NCI-H128 (cell line): ENCODE measurements around the gene ANKRD24.
"Not testable (repeated sequence)": the region's sequence is repeated elsewhere in the genome, so short reads cannot be mapped to it uniquely, and the experiment has no call there.

Source experiments
- DNase-seq: peaks from one replicate; lab custom pipeline; 2025; ENCODE audit not compliant: unreplicated experiment; lab: John Stamatoyannopoulos, UW

Gene ANKRD24

DNA sequence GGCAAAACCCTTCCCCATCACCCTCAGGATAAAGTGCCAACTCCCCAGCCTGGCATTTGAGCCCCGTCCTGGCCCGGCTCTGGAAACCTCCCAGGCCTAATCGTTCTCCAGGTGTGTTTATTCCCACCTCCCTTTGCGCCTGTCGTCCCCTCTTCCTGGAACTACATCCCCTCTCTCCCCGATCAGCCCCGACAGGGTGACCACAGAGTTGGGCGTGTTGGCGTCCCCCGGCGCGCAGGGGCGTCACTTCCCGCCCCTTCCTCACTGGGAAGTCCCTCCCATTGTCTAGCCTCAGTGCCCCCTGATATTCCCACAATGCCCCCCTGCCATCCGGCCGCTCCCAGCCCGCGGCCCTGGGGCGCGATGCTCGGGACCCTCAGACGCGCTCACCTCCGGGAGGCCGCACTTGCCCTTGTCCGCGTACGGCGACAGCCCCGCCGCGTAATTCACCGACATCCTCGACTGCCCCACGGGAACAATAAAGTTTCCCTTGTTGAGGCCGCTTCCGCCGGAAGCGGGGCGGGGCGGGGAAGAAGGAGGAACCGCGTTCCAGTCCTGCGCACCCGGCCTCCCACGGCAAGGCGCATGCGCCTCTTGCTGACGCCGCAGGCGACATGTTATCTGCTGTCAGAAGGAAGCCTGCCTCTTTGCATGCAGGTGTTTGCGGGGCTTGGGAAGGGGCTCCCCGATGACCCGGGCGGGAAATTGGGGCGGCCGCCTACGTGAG is at the start of gene ANKRD24, which contains the start of gene SIRT6:
ANKRD24 (plus strand) TSS at position 606 of the 727 bp plus-strand sequence. CDS start 3,737 bp downstream, outside the sequence.
SIRT6 (minus strand) TSS at position 480 of the 727 bp plus-strand sequence; CDS start at position 456, 24 bp downstream.
- peak; percentile 92 for DNase-seq

DNA sequence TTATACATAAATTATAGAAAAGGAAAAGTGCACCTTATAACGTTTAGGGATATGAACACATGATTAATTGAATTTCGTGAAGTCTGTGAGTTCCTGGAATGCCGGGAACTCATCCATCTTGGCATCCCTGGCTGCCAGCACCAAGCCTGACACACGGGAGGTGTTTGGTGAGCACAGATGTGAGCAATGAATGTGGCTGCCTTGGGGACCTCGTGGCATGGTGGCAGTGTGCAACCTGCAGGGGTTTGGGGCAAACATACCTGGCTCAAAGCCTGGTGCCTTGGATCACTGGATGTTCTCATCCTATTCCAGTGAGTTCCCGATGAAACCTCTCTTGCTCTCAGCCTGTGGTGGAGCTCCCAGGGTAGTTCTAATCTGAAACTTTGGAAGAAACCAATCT is 48.1 kb upstream of the ANKRD24 start:
- DNase-seq, result no peak

DNA sequence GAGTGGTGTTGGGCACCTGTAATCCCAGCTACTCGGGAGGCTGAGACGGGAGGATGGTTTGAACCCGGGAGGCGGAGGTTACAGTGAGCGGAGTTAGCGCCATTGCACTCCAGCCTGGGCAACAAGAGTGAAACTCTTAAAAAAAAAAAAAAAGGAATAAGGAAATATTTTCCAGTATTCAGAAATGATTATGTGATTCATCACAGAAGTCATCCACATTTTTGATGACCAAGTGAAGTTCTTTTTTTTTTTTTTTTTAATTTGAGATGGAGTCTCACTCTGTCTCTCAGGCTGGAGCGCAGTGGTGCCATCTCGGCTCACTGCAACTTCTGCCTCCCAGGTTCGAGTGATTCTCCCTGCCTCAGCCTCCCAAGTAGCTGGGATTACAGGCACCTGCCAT is 47.1 kb upstream of the ANKRD24 start:
- not testable (repeated sequence) for DNase-seq

DNA sequence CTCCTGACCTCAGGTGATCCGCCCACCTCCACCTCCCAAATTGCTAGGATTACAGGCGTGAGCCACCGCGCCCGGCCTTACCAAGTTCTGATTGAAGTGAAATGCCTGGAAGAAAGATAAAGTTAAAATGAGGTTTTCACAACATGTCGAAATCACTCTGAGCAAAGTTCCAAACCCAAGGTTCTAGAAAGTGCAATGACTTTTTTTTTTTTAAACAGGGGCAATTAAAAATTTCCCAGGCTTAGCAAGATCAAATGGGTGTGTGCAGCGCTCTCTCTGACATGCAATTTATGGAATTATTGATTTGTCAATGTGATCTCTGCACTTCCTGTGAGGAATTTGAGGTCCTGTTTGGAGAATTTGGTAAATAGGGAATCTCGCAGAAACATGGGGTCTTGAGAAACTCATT is 45.8 kb upstream of the ANKRD24 start:
- DNase-seq, result no peak

DNA sequence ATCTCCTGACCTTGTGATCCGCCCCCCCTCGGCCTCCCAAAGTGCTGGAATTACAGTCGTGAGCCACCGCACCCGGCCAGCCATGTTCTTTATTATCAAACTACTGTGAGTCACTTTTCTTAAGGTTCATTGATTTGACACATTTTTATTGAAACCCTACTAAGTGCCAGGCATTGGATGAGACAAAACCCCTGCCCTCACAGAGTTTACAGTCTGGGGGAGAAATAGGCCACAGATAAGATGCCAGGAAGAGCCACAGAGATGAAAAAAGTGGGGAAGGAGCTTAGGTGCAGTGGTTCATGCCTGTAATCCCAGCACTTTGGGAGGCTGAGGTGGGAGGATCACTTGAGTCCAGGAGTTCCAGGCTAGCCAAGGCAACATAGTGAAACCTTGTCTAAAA is 44.0 kb upstream of the ANKRD24 start:
- no peak for DNase-seq

DNA sequence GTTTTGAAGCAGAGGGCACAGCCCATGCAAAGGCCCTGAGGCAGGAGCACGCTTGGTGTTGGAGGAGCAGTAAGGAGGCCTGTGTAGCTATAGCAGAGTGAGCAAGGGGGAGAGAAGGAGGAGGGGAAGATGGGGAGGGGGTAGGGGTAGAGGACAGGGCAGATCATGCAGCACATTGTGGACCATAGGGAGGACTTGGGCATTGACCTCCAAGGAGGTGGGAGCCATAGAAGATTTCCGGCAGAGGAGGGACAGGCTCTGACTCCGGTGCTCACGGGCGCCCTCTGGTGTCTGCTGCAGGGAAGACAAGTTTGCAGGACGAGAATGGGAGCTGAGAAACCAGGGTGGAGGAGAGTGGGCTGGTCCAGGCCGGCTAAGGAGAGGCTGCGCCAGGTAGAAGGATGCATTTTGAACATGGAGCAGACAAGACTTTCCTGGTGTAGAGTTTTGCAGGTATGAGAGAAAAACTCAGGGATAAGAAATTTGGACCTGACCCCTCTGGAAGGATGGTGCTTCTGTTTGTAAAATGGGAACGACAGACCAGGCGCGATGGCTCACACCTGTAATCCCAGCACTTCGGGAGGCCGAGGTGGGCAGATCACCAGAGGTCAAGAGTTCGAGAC is 42.8 kb upstream of the ANKRD24 start:
- peak; percentile 11 for DNase-seq

DNA sequence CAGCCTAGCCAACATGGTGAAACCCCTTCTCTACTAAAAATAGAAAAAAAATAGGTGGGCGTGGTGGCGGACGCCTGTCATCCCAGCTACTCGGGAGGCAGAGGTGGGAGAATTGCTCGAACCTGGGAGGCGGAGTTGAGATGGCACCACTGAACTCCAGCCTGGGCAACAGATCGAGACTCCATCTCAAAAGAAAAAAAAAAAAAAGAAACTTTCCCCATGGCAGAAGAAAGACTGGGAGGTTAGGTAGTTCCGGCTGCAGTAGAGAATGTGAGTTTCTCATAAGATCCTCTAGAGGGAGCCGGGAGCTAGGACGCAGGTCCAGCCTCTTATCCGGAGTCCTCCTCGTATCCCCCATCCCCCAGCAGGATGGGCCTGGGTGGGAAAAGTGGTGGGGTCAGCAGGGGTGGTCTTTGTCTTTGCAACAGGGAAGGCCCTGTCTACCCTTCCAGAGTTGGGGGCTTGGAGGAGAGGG is 42.2 kb upstream of the ANKRD24 start:
- DNase-seq, result peak; percentile 4

DNA sequence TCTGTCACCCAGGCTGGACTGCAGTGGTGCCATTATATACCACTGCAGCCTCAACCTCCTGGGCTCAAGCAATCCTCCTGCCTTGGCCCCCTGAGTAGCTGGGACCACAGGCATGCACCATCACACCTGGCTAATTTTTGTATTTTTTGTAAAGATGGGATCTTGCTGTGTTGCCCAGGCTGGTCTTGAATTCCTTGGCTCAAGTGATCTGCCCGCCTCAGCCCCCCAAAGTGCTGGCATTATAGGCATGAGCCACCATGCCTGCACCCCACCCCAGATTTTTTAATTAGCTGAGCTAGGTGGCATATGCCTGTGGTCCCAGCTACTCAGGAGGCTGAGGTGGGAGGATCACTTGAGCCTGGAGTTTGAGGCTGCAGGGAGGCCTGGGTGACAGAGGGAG is 39.6 kb upstream of the ANKRD24 start:
- not testable (repeated sequence) for DNase-seq

DNA sequence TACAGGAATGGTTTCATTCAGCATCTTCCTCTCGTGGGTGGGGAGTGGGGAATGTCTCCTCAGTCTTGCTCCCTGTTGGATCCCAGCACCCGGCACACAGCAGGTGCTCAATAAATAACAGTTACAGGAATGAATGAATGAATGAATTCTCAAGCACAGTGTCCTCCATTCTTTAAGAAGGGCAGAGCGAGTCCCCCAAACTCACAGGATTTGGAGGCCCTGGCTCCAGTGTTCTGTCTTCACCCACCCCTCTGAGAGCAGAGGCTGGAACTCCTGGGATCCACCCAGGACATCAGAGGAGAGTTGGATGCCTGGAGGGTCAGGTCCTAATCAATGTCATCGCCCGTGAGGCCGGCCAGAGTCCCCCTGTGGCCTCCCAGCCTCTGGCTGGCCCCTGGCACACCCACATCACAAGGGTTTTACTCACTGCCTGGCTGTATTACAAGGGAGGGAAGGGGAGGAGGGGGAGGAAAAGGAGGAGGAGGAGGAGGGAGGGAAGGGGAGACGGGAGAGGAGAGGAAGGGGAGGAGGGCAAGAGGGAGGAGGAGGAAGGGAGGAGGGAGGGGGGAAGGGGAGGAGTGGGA is 37.7 kb upstream of the ANKRD24 start:
- DNase-seq, result no peak

DNA sequence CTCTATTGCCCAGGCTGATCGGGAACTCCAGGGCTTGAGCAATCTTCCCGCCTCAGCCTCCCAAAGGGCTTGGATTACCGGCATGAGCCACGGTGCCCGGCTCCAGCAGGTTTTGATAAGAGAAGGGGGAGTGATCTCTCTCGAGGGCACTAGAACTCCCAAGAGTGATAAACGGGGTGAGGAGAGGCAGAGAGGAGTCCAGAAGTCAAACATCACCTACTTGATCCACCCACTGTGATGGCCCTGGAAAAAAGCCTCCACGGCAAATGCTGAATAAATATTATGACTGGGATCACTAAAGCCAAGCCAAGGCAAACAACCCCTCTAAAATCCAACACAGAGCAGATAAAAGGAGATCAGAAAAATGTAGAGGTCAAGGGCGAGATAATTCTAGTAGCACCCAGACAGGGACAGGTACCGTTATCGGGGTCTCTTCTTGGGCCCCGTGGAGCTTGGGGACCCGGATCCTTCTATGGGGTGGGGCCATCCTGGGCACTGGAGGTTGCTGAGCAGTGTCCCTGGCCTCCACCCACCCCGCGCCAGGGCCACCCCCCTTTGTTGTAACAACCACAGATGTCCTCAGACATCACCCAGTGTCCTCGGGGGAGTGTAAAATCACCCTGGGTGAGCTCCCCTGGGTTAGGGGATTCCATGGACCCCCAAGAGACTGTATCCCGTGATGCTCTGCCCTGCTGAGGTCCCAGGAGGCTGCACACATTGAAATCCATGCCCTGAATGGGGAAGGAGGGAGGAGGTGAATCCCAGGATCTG is 32.8 kb upstream of the ANKRD24 start:
- no peak for DNase-seq

DNA sequence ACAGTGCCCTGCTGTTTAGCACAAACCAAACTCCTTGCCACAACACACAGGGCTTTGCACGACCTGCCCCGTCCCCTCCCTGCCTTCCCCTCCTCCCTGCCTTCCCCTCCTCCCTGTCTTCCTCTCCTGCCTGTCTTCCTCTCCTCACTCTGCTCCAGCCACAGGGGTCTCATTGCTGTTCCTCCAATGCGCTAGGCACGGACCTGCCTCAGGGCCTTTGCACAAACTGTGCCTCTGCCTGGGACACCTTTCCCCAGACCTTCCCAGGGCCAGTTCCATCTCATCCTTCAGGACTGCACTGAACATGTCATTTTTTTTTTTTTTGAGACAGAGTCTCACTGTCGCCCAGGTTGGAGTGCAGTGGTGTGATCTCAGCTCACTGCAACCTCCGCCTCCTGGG is 30.9 kb upstream of the ANKRD24 start:
- no peak for DNase-seq

DNA sequence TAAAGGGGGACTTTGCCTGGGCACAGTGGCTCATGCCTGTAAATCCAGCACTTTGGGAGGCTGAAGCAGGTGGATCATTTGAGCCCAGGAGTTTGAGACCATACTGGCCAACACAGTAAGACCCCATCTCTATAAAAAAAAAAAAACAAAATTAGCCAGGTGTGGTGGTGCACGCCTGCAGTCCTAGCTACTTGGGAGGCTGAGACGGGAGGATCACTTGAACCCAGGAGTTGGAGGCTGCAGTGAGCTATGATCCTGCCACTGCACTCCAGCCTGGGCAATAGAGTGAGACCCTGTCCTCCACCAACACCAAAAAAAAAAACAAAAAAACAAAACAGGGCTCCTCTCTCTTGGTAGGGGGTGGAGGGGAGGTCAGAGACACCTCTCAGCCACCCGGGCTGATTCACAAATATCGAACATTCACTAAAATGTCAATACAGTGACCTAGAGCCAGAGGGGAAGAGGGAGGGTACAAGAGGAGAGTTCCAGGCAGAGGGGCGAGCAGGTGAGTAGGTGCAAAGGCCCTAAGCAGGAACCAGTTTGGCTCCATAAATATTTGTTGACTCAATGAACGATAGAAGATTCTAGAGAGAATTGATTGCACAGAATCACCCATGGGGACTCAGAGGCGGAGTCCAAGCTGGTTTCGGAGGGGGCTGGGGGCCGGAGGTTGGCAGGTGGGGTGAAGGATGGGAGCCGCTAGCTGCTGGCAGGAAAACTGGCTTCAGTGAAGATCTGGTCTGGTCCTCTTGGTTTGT is 30.1 kb upstream of the ANKRD24 start:
- no peak for DNase-seq

DNA sequence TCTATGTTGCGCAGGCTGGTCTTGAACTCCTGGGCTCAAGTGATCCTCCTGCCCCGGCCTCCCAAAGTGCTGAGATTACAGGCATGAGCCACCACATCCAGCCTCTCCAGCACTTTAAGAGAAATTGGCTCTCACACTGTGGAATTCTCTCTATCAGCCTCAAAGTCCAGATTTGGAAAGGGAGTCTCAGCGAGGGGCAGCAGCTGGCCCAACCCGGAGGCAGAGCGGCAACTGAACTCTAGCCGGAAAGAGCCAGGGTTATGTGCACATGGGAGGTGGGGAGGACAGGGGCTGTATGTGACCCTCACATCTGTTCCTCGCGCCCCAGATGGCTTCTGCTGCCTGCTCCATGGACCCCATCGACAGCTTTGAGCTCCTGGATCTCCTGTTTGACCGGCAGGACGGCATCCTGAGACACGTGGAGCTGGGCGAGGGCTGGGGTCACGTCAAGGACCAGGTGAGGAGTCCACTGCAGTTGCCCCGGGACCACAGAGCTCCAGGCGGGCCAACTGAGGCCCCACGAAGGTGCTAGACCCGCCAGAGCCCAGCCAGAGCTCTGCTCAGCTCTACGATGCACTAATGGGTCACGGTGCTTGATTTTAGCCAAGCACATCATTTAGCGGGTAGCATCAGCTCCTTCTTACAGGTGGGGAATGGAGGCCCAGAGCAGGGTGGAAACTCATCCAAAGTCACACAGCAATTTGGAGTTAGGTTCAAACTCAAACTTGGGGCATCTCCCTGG is 27.7 kb upstream of the ANKRD24 start:
- no peak for DNase-seq

DNA sequence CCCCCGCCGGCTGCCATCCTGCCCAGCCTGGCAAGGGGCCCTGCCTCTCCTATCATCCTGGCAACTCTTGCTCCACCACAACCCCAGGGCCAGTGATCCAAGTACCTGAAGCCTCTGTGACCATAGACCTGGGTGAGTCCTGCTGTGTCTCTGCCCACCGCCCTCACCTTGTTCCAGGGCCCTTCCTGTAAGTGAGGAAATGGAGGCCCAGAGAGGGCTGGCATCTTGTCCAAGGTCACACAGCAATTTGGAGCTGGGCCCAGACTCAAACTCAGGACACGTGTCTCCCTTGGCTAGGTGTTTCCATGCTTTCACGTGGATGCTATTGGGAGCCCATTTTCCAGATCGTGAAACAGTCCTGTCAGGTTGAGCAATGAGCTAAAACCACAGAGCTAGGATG is 25.3 kb upstream of the ANKRD24 start:
- no peak for DNase-seq

DNA sequence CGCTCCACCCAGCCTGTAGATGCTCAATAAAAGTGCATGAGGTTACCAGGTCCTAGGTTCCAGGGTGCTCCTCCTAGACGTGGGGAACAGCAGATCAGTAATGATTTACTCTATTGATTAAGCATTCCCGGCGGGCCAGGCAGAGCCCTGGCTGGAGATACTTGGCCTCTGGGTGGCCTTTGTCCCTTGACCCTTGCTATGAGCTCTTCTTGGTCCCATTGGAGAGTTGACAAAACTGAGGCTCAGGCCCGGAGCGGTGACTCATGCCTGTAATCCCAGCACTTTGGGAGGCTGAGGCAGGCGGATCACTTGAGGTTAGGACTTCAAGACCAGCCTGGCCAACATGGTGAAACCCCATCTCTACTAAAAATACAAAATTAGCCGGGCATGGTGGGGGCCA is 24.5 kb upstream of the ANKRD24 start:
- DNase-seq, result not testable (repeated sequence)

DNA sequence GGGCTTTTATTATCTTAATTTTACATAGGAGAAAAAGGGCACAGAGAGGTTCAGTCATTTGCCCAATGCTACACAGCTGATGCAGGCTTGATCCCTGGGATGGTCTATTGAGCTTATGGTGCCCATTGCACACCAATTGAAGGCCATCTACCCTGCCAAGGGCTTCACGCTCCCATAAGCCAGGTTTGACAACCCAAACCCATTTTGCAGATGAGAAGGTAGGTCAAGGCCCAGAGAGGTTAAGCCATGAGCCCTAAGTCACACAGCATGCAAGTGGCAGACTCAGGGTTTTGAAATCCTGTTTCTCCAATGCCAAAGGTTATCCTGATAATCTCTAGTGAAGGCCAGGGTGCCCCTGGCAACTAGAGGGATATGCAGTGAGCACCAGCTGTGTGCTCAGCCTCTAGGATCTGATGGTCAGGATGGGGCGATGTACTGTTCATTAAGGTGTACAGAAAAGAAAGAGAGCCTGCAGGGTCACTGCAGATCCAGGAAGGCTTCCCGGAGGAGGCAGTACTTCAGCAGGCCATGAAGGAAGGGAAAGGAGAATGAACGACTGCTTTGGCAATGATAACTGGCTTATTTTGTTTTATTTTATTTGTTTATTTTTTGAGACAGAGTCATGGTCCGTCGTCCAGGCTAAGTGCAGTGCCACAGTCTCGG is 20.9 kb upstream of the ANKRD24 start:
- DNase-seq, result no peak

DNA sequence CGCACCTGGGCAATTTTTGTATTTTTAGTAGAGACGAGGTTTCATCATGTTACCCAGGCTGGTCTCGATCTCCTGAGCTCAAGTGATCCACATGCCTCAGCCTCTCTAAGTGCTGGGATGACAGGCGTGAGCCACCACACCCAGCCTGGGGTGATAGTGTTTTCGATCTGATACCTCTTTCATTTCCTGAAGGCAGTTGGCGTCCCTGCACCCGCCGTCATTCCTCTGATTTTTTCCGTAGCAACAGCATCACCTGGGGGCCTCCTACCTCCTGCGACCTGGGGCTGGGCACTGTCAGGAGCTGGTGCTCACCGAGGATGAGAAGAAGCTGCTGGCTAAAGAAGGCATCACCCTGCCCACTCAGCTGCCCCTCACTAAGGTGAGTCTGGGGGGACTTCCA is 18.2 kb upstream of the ANKRD24 start:
- DNase-seq, result no peak

DNA sequence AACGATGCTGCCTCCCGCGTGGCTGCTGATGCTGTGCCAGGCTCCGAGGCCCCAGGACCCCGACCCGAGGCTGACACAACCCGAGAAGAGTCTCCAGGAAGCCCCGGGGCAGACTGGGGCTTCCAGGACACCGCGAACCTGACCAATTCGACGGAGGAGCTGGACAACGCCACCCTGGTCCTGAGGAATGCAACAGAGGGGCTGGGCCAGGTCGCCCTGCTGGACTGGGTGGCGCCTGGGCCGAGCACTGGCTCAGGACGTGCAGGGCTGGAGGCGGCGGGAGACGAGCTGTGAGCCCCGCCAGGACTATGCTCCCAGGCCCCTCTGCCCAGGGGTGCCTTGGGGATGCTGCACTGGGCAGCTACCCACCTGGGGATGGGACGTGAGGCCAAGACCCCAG is 10.8 kb upstream of the ANKRD24 start:
- DNase-seq, result no peak

DNA sequence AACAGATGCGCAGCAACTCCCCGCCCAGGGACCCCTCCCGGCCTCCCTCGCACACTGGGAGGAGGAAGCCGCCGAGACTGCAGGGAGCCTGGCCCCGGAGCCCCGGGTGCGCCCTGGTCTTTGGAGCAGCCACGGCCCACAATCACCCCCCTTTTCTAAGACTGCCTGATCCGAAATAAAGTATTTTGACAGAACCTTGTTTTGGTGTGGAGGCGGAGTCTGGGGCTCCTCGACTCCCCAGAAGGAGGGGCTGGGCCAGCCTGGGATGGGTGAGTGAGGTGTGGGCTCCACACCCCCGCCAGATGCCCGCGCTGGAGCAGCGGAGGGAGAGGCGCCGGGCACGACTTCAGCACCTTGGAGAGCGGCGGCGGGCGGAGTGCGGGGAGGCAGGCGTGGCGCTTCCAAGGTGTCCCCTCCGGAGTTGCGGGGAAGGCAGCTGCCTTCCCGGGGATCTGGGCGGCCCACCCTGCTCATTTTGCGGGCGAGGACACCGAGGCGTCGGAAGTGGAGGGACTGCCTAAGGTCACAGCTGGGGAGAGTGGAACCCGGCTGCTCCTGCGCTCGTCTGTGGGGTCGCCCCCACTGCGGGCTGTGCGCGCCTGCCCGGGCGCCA is 9.5 kb upstream of the ANKRD24 start:
- DNase-seq, result no peak
